ENCODE results near the gene ARHGAP4. TPM values are rescaled to one million over a fixed set of nuclear protein-coding genes. Genes with fewer than 3 reads are reported as not detected.

Gene ARHGAP4
- total RNA-seq, 2 donors from 2014 or later: 26.6 to 35.5 TPM

- intact Hi-C loops (cut with DNase I, micrococcal nuclease): no loop called here
- DNase-seq (no peak), ATAC-seq (no peak)
Measured at GRCh38 chrX:153913701-153914100, 12.4 kb downstream of the ARHGAP4 start.

- no peak for ATAC-seq
- no peak for DNase-seq
- intact Hi-C loops (cut with DNase I, micrococcal nuclease): no loop called here
Measured at GRCh38 chrX:153913211-153913610, 12.9 kb downstream of the ARHGAP4 start.

GRCh38 chrX:153911798-153912197, 14.3 kb downstream of the ARHGAP4 start:
- DNase-seq: no peak
- ATAC-seq: no peak
- intact Hi-C loops (cut with DNase I, micrococcal nuclease): no loop called here

GRCh38 chrX:153910446-153910845, 15.6 kb downstream of the ARHGAP4 start:
- ATAC-seq: no peak
- intact Hi-C loops (cut with DNase I, micrococcal nuclease): no loop called here
- peak in 1 of 2 donors; percentile 23 for DNase-seq

DNA sequence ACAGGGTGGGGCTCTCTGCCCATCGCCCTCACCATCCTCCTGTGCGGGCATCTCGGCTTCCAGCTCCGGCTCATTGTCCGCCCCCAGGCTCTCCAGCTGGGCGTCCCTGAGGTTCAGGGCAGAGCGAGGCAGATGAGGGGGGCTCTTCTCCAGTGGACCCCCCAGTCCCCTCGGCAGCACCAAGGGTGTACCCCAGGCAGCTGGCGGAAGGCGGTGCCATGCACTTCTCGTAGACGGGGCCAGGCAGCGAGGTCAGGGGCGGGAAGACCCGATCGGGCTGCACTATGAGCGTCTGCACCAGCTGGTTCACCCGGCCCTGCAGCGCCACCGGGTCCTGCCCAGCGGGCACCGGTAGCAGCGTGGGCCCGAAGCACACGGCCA, 16.1 kb downstream of the ARHGAP4 start:
- intact Hi-C loops (cut with DNase I, micrococcal nuclease): no loop called here
- ATAC-seq (no peak), DNase-seq (no peak)

- peak in 1 of 2 donors; percentile 20 for DNase-seq
- ATAC-seq: no peak
- intact Hi-C loops (cut with DNase I, micrococcal nuclease): no loop called here
Measured at GRCh38 chrX:153909024-153909979, 16.8 kb downstream of the ARHGAP4 start.

- peak in 1 of 2 donors; percentile 19 for DNase-seq
- intact Hi-C loops (cut with DNase I, micrococcal nuclease): no loop called here
- no peak for ATAC-seq
Measured at GRCh38 chrX:153908219-153908860, 17.7 kb downstream of the ARHGAP4 start.

DNA sequence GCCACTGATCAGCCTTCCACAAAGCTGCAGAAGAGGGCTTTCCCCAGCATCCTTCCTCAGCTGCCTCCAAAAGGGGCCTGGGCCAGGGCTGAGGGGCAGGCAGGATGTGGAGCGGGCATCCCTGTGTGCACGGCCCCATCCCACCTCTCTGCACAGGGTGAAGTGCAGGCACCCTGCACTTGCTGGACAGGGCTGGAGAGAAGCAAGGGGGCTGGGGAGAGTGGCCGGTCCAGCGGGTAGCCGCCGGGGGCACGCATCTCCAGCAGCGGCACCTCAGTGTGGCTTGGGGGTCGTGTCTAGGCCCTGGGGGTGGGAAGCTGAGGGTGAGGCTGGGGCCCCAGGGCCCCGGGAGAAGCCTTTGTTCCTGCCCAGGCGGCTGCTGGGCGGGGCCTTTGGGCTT, 18.6 kb downstream of the ARHGAP4 start:
- DNase-seq: no peak
- intact Hi-C loops (cut with DNase I, micrococcal nuclease): no loop called here
- ATAC-seq: no peak

DNA sequence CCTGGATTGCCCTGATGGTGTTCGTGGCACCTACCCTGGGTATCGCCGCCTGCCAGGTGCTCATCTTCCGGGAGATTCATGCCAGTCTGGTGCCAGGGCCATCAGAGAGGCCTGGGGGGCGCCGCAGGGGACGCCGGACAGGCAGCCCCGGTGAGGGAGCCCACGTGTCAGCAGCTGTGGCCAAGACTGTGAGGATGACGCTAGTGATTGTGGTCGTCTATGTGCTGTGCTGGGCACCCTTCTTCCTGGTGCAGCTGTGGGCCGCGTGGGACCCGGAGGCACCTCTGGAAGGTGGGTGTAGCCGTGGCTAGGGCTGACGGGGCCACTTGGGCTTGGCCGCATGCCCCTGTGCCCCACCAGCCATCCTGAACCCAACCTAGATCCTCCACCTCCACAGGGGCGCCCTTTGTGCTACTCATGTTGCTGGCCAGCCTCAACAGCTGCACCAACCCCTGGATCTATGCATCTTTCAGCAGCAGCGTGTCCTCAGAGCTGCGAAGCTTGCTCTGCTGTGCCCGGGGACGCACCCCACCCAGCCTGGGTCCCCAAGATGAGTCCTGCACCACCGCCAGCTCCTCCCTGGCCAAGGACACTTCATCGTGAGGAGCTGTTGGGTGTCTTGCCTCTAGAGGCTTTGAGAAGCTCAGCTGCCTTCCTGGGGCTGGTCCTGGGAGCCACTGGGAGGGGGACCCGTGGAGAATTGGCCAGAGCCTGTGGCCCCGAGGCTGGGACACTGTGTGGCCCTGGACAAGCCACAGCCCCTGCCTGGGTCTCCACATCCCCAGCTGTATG, 19.7 kb downstream of the ARHGAP4 start:
- intact Hi-C loops (cut with DNase I, micrococcal nuclease): no loop called here
- ATAC-seq (peak; percentile 7), DNase-seq (peak in 1 of 2 donors; percentile 20)

DNA sequence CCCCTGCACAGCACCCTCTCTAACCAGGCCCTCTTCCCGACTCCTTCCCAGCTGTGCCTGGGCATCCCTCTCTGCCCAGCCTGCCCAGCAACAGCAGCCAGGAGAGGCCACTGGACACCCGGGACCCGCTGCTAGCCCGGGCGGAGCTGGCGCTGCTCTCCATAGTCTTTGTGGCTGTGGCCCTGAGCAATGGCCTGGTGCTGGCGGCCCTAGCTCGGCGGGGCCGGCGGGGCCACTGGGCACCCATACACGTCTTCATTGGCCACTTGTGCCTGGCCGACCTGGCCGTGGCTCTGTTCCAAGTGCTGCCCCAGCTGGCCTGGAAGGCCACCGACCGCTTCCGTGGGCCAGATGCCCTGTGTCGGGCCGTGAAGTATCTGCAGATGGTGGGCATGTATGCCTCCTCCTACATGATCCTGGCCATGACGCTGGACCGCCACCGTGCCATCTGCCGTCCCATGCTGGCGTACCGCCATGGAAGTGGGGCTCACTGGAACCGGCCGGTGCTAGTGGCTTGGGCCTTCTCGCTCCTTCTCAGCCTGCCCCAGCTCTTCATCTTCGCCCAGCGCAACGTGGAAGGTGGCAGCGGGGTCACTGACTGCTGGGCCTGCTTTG, 20.5 kb downstream of the ARHGAP4 start:
- DNase-seq (no peak), ATAC-seq (no peak)
- intact Hi-C loops (cut with DNase I, micrococcal nuclease): no loop called here

GRCh38 chrX:153903991-153904957, 21.8 kb downstream of the ARHGAP4 start, which contains the start of gene AVPR2:
Gene AVPR2, plus strand, starts transcription at chrX:153904673. Its CDS starts 473 bp downstream, at chrX:153905146.
- DNase-seq: no peak
- intact Hi-C loops (cut with DNase I, micrococcal nuclease): no loop called here
- ATAC-seq: no peak

GRCh38 chrX:153903238-153903980, 22.7 kb downstream of the ARHGAP4 start:
- intact Hi-C loops (cut with DNase I, micrococcal nuclease): no loop called here
- no peak for DNase-seq
- ATAC-seq: peak; percentile 29

DNA sequence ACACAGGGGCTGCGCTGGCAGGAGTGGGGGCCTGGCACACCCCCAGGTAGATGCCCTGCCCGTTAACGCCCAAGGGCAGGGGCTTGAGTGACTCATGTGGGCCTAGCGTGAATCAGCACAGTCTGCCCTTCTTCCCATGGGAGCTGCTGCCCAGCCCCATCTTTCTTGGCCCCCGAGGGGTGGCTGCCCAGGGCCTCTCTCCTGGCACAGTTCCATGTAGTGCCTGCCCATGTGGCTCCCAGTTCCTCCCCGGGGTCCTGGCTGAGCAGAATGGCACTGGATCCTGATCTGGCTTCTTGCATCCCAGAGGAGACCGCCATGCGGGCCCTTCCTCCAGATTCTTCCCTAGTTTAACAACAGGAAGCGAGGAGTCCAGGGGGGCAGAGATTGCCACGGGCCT, 23.7 kb downstream of the ARHGAP4 start:
- DNase-seq (no peak), ATAC-seq (no peak)
- intact Hi-C loops (cut with DNase I, micrococcal nuclease): no loop called here

- DNase-seq: no peak
- intact Hi-C loops (cut with DNase I, micrococcal nuclease): no loop called here
- no peak for ATAC-seq
Measured at GRCh38 chrX:153901753-153902140, 24.3 kb downstream of the ARHGAP4 start.

- ATAC-seq: peak; percentile 52
- intact Hi-C loops (cut with DNase I, micrococcal nuclease): no loop called here
Measured at GRCh38 chrX:153900831-153901752, 25.0 kb downstream of the ARHGAP4 start.

GRCh38 chrX:153897899-153898298, 28.2 kb downstream of the ARHGAP4 start:
- no peak for ATAC-seq
- DNase-seq: no peak
- intact Hi-C loops (cut with DNase I, micrococcal nuclease): no loop called here

More at GRCh38 chrX:153900831-153901752, 25.0 kb downstream of the ARHGAP4 start:
- peak; percentile 41 to 56 for DNase-seq

All from left colon (tissue), 2 donors.